ENCODE results near the gene TTC28.

DNA sequence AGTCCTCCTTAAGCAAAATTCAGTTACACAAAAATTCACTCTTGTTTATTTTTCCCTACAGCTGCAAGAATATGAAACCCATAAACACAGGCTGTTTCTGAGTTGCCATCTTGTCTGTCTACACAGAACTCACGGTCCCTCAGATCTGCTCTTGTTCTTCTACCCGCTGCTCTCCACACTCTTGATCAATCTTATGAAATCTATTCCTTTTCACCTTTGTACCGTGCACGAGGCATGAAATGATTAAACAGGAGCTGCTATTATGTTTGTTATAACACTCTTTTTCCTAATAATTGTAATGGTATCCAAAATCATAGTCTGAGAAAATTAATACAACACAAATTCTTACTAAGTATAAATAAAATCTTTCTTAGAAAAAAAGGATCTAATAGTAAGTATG lies 494.5 kb downstream of the TTC28 start:
- no peak for TF ChIP-seq CTCF (IDR thresholded peaks at IDR 0.05)
- TF ChIP-seq POLR2A (IDR thresholded peaks at IDR 0.05), result no peak

Measured in thyroid gland (tissue), 4 donors.